Measurements from ENCODE around the gene IL17RA.

The IL17RA gene

DNA sequence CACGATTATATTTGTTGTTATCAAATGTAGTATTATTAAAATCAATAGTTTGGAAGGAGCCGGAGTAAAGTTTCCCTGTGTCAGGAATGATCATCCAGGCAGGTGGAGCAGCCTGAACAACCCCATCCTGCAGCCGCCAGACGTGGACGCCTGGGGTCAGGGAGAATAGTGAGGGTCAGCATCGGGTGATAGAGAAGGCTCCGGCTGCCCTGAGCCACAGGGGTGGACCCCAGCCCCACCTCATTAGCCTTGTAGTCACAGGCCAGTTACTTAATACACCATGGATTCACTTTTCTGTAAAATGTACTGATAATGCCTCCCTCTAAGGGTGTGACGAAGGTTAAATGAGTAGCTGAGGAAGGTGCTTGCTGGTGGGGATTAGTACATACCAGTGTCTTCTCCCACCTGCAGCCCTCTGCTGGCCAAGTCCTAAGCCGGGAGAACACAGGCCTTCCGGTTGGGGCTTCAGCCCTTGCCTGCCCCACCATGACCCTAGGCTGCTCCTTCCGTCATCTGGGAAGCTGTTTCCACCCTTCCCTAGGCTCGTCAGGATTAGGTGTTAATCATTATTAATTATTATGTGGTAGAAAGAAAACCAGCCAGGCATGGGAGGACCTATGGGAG is 21.5 kb downstream of the IL17RA start:
- no peak for DNase-seq (ENCODE audit: low read depth in 2 of 2)

DNA sequence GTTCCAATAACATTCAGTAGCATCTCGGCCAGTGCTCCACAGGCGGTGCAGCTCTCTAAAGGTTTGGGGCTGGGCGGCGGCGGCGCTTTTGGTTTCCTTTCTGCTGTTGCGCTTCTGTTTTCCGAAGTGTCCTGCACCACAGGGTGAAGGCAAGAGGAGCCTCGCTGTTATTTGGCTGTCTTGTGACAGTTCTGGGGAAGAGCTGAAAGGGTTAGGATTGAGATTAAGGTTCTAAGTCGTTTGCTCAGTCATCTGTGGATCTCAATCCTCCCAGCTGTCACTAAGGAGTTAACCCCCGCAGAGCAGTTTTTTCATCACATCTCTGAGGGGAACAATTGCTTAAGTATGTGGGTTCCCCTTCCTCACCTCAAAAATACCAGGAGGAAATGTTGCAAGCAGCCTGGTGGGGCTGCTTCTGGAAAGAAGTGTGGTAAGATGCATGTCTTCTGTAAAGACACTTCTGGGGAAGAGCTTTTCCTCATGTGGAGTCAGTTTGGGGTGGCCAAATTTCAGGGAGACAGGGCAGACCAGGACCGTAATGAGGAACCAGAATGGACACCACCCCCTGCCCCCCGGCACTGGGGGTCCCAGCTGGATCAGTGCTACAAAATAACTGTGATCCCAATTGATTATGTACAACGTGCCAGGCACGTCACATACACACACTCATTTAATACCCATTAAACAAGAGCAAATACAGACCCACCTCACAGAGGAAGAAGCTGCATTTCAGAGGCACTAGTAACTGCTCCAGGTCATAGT is 22.2 kb downstream of the IL17RA start:
- DNase-seq (ENCODE audit: low read depth in 2 of 2), result no peak

DNA sequence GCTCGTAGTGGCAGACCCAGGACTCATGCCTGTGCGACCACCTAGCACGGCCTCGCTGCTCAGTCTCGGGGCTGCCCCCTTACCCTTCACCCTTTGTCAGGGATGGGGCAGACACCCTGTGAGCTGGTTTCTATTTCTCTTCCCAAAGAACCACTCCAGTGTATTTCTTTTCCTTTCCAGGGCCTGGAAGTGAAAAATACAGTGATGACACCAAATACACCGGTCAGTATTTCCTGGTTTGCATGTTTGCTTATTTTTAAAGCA is 22.7 kb downstream of the IL17RA start:
- DNase-seq (ENCODE audit: low read depth in 2 of 2), result no peak

DNA sequence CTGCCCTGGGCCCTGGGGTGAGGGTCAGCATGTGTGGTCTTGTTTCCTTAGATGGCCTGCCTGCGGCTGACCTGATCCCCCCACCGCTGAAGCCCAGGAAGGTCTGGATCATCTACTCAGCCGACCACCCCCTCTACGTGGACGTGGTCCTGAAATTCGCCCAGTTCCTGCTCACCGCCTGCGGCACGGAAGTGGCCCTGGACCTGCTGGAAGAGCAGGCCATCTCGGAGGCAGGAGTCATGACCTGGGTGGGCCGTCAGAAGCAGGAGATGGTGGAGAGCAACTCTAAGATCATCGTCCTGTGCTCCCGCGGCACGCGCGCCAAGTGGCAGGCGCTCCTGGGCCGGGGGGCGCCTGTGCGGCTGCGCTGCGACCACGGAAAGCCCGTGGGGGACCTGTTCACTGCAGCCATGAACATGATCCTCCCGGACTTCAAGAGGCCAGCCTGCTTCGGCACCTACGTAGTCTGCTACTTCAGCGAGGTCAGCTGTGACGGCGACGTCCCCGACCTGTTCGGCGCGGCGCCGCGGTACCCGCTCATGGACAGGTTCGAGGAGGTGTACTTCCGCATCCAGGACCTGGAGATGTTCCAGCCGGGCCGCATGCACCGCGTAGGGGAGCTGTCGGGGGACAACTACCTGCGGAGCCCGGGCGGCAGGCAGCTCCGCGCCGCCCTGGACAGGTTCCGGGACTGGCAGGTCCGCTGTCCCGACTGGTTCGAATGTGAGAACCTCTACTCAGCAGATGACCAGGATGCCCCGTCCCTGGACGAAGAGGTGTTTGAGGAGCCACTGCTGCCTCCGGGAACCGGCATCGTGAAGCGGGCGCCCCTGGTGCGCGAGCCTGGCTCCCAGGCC is 23.7 kb downstream of the IL17RA start:
- DNase-seq (ENCODE audit: low read depth in 2 of 2), result no peak

DNA sequence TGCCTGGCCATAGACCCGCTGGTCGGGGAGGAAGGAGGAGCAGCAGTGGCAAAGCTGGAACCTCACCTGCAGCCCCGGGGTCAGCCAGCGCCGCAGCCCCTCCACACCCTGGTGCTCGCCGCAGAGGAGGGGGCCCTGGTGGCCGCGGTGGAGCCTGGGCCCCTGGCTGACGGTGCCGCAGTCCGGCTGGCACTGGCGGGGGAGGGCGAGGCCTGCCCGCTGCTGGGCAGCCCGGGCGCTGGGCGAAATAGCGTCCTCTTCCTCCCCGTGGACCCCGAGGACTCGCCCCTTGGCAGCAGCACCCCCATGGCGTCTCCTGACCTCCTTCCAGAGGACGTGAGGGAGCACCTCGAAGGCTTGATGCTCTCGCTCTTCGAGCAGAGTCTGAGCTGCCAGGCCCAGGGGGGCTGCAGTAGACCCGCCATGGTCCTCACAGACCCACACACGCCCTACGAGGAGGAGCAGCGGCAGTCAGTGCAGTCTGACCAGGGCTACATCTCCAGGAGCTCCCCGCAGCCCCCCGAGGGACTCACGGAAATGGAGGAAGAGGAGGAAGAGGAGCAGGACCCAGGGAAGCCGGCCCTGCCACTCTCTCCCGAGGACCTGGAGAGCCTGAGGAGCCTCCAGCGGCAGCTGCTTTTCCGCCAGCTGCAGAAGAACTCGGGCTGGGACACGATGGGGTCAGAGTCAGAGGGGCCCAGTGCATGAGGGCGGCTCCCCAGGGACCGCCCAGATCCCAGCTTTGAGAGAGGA is 24.5 kb downstream of the IL17RA start:
- DNase-seq (ENCODE audit: low read depth in 2 of 2), result no peak

DNA sequence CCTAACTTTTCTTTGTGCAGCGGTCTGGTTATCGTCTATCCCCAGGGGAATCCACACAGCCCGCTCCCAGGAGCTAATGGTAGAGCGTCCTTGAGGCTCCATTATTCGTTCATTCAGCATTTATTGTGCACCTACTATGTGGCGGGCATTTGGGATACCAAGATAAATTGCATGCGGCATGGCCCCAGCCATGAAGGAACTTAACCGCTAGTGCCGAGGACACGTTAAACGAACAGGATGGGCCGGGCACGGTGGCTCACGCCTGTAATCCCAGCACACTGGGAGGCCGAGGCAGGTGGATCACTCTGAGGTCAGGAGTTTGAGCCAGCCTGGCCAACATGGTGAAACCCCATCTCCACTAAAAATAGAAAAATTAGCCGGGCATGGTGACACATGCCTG is 25.2 kb downstream of the IL17RA start:
- no peak for DNase-seq (ENCODE audit: low read depth in 2 of 2)

DNA sequence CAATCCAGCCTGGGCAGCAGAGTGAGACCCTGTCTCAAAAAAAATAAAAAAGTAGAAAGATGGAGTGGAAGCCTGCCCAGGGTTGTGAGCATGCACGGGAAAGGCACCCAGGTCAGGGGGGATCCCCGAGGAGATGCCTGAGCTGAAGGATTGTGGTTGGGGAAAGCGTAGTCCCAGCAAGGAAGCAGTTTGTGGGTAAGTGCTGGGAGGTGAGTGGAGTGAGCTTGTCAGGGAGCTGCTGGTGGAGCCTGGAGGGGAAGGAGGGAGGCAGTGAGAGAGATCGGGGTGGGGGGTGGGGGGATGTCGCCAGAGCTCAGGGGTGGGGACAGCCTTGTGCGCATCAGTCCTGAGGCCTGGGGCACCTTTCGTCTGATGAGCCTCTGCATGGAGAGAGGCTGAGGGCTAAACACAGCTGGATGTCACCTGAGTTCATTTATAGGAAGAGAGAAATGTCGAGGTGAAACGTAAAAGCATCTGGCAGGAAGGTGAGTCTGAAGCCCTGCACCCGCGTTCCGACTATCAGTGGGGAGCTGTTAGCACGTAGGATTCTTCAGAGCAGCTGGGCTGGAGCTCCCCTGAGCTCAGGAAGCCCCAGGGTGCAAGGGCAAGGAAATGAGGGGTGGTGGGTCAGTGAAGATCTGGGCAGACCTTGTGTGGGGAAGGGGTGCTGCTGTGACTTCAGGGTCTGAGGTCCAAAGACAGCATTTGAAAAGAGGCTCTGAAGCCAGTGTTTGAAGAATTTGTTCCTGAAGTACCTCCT is 26.2 kb downstream of the IL17RA start:
- no peak for DNase-seq (ENCODE audit: low read depth in 2 of 2)

DNA sequence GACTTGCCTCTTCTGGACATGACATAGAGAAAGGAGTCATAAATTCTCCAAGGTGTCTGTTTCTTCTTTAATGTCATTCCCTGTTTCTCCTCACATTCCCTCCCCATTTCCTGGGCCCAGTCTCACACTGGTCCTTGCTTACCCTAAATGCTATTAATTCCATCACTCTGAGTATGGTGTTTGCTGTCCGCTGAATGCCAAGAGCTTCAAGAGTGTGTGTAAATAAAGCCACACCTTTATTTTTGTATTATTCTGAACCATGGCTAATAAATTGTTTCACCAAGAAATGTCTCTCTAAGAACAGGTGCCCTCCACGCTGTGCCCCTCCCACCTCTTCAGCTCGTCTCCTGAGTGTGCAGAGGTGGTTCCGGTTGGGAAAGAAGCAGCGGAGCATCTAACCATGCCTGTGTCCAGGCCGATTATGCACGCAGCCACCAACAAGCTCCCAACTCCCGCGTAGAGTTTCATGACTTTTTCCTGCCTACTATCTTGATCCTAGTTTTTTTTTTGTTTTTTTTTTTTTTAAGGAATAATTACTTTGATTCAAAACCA is 27.8 kb downstream of the IL17RA start:
- no peak for DNase-seq (ENCODE audit: low read depth in 2 of 2)

DNA sequence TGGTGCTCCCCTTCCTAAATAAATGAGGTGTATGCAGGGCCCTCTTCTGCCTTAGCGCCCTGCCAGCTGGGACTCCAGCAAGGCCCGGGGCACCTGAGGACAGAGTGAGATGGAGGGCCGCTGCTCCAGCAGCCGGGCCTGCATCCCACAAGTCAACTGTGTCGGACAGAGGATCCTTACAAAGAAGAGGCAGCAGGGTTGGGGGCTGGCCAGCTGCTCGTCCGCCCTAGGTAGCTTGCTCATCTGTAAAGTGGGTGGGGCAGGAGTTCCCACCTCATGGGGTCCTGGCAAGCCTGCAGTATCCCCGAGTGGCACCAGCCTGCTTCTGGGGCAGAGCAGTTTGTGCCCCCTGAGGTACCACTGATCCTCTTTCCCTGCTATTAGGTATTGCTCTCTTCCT is 28.8 kb downstream of the IL17RA start:
- no peak for DNase-seq (ENCODE audit: low read depth in 2 of 2)

DNA sequence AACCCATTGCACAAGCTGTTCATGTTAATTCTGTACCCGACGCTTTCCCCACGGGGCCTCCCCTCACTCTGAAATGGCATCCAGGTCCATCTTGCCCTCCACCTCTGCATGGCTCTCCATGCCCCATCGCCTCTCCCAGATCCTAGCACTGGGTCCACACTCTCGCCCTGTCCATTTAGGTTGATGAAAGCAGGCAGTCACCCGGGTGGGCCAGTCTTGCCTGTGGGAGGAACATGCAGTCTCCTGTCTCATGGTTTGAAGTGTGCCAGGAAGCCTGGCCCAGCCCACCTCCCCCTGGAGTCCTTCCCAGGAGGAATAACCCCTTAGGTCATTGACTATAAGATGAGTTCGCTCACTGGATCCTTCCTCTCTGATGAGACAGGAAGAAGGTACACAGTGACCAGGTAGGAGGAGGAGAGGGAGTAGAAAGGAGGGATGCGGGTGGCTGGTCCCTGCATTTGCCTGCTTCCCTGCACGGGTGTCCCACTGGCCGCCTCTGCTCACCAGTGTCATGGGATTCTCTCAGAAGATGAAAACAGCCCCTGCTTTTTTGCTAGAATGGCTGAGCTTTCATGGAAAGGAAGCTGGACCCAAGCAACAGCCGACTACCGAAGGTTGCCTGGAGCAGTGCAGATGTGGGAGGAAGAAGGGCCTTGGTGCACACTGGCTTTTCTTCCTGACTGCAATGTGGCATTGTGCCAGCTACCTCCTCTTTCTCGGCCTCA is 29.5 kb downstream of the IL17RA start:
- no peak for DNase-seq (ENCODE audit: low read depth in 2 of 2)

DNA sequence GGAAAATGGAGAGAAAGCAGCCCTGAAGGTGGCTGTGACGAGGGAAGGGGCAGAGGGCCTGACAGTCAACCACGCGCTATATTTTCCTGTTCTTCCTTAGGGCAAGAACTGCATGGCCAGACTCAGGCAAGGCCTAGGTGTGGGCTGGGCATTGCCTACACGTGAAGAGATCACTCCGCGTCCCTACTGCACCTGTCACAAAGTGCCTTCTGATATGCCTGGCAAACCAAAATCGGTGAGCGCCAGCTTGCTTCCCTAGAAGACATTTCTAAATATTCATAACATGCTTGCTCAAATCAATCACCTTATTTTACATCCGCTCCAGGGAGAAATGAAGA is 30.1 kb downstream of the IL17RA start:
- DNase-seq (ENCODE audit: low read depth in 2 of 2), result no peak

DNA sequence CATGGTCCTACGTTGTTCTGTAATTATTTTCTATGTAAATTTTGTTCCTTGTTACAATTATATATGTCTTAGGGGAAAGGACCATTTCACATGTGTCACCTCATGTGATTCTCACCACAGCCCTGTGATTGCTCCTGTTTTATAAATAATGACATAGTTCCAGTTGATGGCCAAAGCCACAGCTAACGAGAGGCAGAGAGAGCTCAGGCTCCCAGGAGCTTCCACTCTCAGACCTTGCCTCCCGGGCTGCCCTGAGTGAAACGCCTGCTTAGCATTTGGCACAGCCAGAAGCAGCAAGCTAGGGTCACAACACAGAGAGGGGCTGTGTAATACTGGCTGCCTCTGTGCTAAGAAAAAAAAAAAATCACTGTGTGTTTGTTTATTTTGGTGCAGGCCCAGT is 30.4 kb downstream of the IL17RA start:
- no peak for DNase-seq (ENCODE audit: low read depth in 2 of 2)

DNA sequence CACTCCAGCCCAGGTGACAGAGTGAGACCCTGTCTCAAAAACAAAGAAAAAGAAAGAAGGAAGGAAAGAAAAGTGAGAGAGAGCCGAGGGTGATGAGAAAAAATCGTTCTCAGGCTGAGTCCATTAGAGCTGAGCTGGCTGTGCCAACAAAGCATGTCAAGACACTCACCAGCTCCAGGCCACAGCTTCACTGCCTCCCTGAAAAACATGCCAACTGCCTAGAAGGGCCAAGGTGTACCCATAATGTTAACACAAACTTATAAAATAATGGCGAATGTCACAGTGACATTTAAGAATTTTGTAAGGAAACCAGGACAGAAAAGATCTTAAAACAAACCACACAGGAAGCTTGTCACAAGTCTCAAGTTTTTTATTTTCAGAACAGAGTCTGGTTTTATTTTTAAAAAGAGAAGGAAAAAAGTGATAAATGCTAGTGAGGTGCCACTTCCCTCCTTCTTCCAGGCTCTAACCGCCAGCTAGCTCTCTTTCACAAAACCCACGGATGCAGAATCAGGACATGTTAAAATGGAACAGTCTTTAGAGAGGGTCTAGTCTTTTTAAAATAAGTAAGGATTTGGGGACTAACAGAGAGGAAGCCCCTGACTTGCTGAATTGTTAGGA is 31.3 kb downstream of the IL17RA start:
- DNase-seq (ENCODE audit: low read depth in 2 of 2), result no peak

DNA sequence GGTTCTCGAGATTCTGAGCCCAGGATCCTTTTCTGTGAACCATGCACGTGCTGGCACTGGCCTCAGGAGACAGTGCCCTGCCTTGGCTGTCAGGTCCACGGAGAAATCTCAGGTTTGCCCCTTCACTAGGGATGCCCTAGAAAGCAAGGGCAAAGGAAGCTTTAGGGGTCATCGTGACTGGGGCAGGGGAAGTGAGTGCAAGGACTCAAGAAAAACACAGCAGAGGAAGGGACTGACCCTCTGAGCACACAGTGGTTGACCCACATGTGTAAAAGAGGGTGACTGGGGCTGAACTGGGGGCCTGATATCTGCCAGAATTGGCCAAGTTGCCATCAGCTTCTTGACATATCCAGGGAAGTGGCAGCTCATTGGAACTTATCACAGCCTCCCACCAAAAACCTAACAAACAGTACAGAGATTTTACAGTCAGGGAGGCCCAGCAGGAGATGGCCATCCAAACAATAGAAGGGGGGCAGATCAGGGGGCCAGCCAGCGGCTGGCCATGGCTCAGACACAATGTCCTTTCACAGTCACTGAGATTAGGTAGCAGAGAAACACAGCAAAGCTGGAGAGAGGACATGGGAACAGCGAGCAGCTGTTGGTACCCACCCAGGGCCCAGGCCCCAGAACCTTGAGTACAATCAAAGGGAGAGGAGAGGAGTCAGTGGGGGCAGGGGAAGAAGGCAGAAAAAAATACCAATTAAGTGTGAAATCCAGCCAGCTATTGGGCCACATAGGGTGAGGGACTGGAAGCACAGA is 32.0 kb downstream of the IL17RA start:
- DNase-seq (ENCODE audit: low read depth in 2 of 2), result no peak

DNA sequence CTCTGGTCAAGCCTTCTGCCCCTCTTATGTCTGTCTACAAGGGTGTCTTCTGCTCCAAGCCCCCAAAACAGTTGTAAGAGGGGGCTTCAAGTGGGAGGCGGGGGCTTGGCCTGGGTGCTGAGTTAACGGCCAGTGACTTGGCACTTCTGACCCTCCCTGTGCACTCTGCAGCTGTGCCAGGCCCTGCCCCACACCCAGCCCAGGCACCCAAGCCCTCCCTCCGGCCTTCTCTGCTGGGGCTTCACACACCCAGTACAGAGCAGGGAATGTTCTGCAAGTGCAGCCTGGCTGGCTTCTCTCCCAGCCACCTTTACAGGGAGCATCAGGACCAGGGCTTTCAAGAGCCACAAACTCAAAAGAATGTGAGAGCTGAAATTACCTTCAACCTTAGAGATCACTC is 32.6 kb downstream of the IL17RA start:
- DNase-seq (ENCODE audit: low read depth in 2 of 2), result no peak

DNA sequence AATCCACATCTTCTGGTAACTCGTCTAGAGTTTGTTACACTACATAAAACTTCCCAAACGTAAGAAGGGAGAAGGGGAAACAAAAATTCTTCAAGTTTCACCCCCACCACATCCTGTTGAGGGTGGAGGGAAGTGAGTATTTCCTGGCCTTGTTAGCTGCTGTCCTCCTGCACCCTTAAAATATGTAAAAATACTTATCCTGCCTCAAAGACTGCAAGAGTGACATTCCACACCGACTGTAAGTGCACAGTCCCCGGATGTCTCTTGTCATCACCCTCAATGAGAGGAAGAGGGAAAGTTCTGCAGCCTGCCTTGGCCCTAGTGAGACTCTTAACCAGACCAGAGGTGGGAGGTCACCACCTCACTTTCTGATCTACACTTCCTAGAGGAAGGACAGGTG is 33.1 kb downstream of the IL17RA start:
- no peak for DNase-seq (ENCODE audit: low read depth in 2 of 2)

DNA sequence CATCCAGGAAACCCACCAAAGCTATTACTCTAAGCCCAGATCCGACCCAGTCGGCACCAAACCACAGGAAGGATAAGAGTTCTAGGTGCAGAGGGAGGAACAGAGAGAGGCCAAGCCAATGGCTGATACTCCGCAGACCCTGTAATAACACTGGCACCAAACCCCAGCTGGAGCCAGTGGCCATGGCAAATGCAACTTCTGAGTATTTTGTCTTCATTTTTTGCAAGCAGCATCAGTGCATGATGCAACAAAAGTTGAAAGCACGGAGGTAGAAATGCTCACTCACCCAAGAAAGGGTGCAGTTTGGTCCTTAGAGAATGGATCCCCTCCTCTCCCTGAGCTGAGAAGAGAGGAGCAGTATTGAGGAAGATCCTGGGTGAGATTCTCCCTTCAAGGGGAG is 33.5 kb downstream of the IL17RA start:
- no peak for DNase-seq (ENCODE audit: low read depth in 2 of 2)

DNA sequence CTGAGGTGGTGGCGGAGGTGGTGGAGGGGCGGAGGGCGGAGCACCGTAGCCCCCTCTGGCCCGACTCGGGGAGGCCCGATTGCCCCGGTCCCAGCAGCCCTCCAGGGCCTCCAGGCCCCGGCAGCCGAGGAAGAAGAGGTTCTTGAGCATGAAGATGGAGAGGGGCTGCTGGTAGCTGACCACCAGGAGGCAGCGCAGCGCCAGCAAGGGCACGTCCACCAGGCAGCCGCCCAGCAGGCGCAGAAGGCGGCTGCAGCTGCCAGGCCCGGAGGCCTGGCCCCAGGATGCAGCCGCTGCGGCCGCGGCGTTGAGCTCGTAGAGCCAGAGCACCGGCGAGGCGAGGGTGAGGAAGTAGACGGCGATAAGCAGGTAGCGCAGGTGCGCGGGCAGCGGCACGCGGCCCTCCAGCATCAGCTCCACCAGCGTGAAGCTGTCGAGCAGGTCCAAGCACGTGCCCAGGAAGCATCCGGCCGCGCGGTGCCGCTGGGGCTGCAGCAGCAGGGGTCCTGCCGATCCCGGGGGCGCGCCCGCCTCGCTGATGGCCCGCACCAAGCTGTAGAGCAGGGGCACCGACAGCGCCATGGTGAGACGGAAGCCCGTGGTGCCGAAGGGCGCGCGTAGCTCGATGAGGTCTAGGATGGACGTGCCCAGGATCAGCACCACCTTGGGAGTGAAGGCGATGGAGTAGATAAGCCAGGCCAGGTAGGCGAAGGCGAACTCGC is 34.8 kb downstream of the IL17RA start:
- no peak for DNase-seq (ENCODE audit: low read depth in 2 of 2)

DNA sequence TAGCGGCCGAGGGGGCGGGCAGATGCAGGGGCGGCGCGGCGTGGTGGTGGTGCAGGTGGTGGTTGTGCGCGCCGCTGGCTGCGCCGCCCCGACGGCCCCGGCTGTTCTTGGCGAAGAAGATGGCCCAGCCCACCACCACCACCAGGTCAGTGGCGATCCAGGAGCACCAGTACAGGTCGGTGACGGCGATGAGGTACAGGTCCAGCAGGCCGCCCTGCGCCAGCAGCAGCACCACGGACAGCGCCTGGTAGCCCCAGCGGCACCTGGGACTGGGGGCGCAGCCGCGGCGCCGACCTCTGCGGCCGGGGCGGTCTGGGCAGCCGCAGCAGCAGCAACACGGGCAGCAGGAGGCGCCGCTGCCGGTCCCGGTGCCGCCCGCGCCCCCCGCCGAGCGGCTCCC is 35.5 kb downstream of the IL17RA start:
- peak; percentile 20 to 39 for DNase-seq (ENCODE audit: low read depth in 2 of 2)

All from stimulated activated CD8-positive, alpha-beta memory T cell treated with anti-CD3 and anti-CD28 coated beads, Interleukin-2, amount 100 ng/mL, for 1 hour (primary cell).